Measurements from ENCODE around the gene REPS2. TPM values are rescaled to one million over a fixed set of nuclear protein-coding genes. Genes with fewer than 3 reads are reported as not detected.

The REPS2 gene
- total RNA-seq, 1 donor from 2014 or later = 4.1 TPM

DNA sequence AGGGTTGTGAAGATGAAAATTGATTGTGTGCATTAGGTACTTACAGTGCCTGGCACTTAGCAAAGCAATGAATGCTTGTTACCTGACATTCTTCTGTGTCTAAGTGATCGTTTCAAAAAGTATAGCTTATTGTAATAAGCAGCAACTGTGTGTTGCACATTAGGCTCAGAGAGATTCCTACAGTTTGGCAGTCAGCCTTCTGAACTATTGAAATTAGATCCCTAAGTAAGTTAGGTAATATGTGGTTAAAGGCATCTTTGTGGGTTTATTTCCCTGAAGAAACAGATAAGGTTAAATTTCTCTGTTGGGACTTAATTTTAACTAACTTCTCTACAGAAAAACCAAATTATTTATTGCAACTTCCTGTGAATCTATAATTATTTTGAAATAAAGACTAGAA lies 93.4 kb downstream of the REPS2 start:
- Histone ChIP-seq H2AFZ (replicated peaks) (no peak overlapping the region), H3K27me3 (no peaks in the 10 kb centered on the region), H3F3A (ENCODE audit: low read depth) (no peaks in the 10 kb centered on the region), H3K27ac (no peak overlapping the region), H3K9ac (no peak overlapping the region), H3K4me3 (no peak overlapping the region), H3K4me2 (no peak overlapping the region), H3K9me3 (ENCODE audit: low read depth) (no peaks in the 10 kb centered on the region), H3K79me2 (ENCODE audit: low read depth) (no peaks in the 10 kb centered on the region), H3K36me3 (no peaks in the 10 kb centered on the region), H3K4me1 (no peaks in the 10 kb centered on the region), H4K20me1 (ENCODE audit: low read depth) (no peaks in the 10 kb centered on the region)
- Mint-ChIP-seq H3K4me3 (no peak overlapping the region), H3K27me3 (ENCODE audit: insufficient read depth, low read depth) (peaks cover 2% of the 10 kb centered on the region), H3K9me3 (no peaks in the 10 kb centered on the region), H3K36me3 (no peaks in the 10 kb centered on the region), H3K4me1 (no peaks in the 10 kb centered on the region), H3K27ac (no peak overlapping the region)
- no peak for TF ChIP-seq EZH2 (IDR thresholded peaks at IDR 0.05)
- TF ChIP-seq, protein P1, sequence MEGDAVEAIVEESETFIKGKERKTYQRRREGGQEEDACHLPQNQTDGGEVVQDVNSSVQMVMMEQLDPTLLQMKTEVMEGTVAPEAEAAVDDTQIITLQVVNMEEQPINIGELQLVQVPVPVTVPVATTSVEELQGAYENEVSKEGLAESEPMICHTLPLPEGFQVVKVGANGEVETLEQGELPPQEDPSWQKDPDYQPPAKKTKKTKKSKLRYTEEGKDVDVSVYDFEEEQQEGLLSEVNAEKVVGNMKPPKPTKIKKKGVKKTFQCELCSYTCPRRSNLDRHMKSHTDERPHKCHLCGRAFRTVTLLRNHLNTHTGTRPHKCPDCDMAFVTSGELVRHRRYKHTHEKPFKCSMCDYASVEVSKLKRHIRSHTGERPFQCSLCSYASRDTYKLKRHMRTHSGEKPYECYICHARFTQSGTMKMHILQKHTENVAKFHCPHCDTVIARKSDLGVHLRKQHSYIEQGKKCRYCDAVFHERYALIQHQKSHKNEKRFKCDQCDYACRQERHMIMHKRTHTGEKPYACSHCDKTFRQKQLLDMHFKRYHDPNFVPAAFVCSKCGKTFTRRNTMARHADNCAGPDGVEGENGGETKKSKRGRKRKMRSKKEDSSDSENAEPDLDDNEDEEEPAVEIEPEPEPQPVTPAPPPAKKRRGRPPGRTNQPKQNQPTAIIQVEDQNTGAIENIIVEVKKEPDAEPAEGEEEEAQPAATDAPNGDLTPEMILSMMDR (IDR thresholded peaks at IDR 0.05) = no peak
- no peak for TF ChIP-seq EZH2phosphoT487 (IDR thresholded peaks at IDR 0.05)
- no peak for DNase-seq (ENCODE audit: low spot score)

DNA sequence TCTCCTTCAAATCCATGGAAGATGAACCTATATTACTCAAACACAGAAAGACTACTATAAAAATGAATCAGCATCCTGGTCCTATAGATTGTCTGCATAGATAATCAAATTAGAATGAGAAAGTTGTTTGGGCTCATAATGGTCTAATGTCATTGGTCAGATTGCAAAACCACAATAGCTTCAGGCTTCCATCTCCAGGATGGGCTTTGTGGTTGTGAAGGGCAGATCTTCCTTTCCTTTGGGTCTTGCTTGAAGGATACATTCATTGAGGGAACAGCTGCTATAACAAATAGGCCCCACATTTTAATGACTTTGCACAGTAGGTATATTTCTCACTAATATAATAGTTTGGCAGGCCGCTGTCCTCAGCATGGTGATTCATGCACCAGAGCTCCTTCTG lies 94.3 kb downstream of the REPS2 start:
- H3K27me3 Mint-ChIP-seq (ENCODE audit: insufficient read depth, low read depth) = peaks cover 2% of the 10 kb centered on the region

DNA sequence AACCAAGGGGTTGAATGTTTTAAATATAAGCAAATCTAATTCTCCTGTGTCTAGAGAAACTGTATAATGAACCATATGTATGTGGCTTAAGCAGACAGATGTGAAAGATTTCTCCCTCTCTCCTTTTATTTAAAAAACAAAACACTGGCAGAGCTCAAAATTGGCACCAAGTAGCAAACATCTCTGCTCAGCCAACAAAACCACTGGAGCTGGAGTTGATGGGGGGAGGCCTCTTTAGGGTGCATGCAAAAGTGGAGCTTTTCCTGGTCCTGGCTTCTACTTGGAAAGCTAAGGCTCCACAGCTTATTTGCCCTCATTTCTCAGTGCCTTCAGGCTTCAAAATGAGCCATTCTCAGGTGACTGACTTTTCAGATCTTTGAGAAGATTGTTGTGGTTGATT lies 95.6 kb downstream of the REPS2 start:
- no peak overlapping the region for H2AFZ ChIP-seq (replicated peaks)
- no peak for DNase-seq (ENCODE audit: low spot score)

More for the DNA sequence above, 94.3 kb downstream of the REPS2 start:
- DNase-seq (ENCODE audit: low spot score) = no peak
- H3K9me3 Mint-ChIP-seq = no peaks in the 10 kb centered on the region
- Histone ChIP-seq H3K27ac (no peak overlapping the region), H3K9me3 (ENCODE audit: low read depth) (no peaks in the 10 kb centered on the region), H3K36me3 (no peaks in the 10 kb centered on the region), H4K20me1 (ENCODE audit: low read depth) (no peaks in the 10 kb centered on the region), H3K79me2 (ENCODE audit: low read depth) (no peaks in the 10 kb centered on the region), H2AFZ (replicated peaks) (no peak overlapping the region), H3F3A (ENCODE audit: low read depth) (no peaks in the 10 kb centered on the region), H3K4me3 (no peak overlapping the region), H3K4me2 (no peak overlapping the region), H3K27me3 (no peaks in the 10 kb centered on the region), H3K9ac (no peak overlapping the region), H3K4me1 (no peaks in the 10 kb centered on the region)
- no peak overlapping the region for H3K4me3 Mint-ChIP-seq
- no peaks in the 10 kb centered on the region for H3K36me3 Mint-ChIP-seq
- no peaks in the 10 kb centered on the region for H3K4me1 Mint-ChIP-seq
- TF ChIP-seq EZH2phosphoT487 (IDR thresholded peaks at IDR 0.05) = no peak
- TF ChIP-seq EZH2 (IDR thresholded peaks at IDR 0.05) = no peak
- TF ChIP-seq, protein P1 (IDR thresholded peaks at IDR 0.05) = no peak
- H3K27ac Mint-ChIP-seq = no peak overlapping the region

More for the DNA sequence above, 95.6 kb downstream of the REPS2 start:
- Mint-ChIP-seq H3K4me1 (no peaks in the 10 kb centered on the region), H3K9me3 (no peaks in the 10 kb centered on the region), H3K36me3 (no peaks in the 10 kb centered on the region), H3K27ac (no peak overlapping the region), H3K27me3 (ENCODE audit: insufficient read depth, low read depth) (peaks cover 2% of the 10 kb centered on the region), H3K4me3 (no peak overlapping the region)
- H3K36me3 ChIP-seq = no peaks in the 10 kb centered on the region
- H3K4me2 ChIP-seq = no peak overlapping the region
- no peaks in the 10 kb centered on the region for H3K9me3 ChIP-seq (ENCODE audit: low read depth)
- TF ChIP-seq, protein P1 (IDR thresholded peaks at IDR 0.05) = no peak
- H3K79me2 ChIP-seq (ENCODE audit: low read depth) = no peaks in the 10 kb centered on the region
- no peak overlapping the region for H3K27ac ChIP-seq
- H4K20me1 ChIP-seq (ENCODE audit: low read depth) = no peaks in the 10 kb centered on the region
- no peak overlapping the region for H3K4me3 ChIP-seq
- no peaks in the 10 kb centered on the region for H3K4me1 ChIP-seq
- H3F3A ChIP-seq (ENCODE audit: low read depth) = no peaks in the 10 kb centered on the region
- H3K27me3 ChIP-seq = no peaks in the 10 kb centered on the region
- H3K9ac ChIP-seq = no peak overlapping the region
